HEK293 (cell line): ENCODE data around the gene IL20RA.

Experiments
- CTCF ChIA-PET: fragments of 350-600 bp; formaldehyde crosslinking; extraction: SDS; loops from one replicate; lab custom pipeline; 2021; ENCODE audit warnings: antibody characterized with exemption; lab: Yijun Ruan, JAX
- POLR2A ChIA-PET: fragments of 300-600 bp; formaldehyde crosslinking; extraction: SDS; loops from one replicate; lab custom pipeline; 2020; ENCODE audit warnings: antibody characterized with exemption, inconsistent platforms; lab: Yijun Ruan, JAX
- H3K27ac ChIP-seq: fragments of 200-500 bp; sonication (Bioruptor generic); 2 replicates; pipeline ENCODE4 v1.5.1; 2014; ENCODE audit warnings: low read depth, low read length, control low read depth, inconsistent platforms; ENCODE audit errors: extremely low read depth
- H3K36me3 ChIP-seq, 2 experiments: fragments of 200-500 bp in 1 of 2; sonication (Bioruptor generic) in 1 of 2; 1 replicate in 1 of 2; 2 replicates in 1 of 2; pipeline ENCODE4 v1.5.1; 2014 to 2017; ENCODE audit warnings: inconsistent platforms in 2 of 2, low read length in 2 of 2; ENCODE audit not compliant: control insufficient read depth in 2 of 2, insufficient read depth in 1 of 2
- H3K4me1 ChIP-seq: fragments of 200-500 bp; sonication (Bioruptor generic); 2 replicates; pipeline ENCODE4 v1.5.1; 2014; ENCODE audit warnings: mild to moderate bottlenecking, low read length, inconsistent platforms; ENCODE audit not compliant: control insufficient read depth, insufficient read depth
- H3K4me3 ChIP-seq: 2 replicates; pipeline ENCODE4 v1.5.1; 2011; ENCODE audit warnings: low read depth, mild to moderate bottlenecking, control low read depth, low read length, moderate library complexity
- H3K9me3 ChIP-seq: fragments of 200-500 bp; sonication (Bioruptor generic); 2 replicates; pipeline ENCODE4 v1.5.1; 2014; ENCODE audit warnings: low read depth, low read length, inconsistent platforms; ENCODE audit not compliant: control insufficient read depth, insufficient read depth
- BCL11B ChIP-seq: fragments of 450-650 bp; formaldehyde crosslinking; IDR thresholded peaks from 2 replicates; pipeline ENCODE4 v1.5.1; 2016; ENCODE audit warnings: low read depth, missing biosample characterization, missing genetic modification characterization
- BCL6B ChIP-seq: fragments of 450-650 bp; formaldehyde crosslinking; IDR thresholded peaks from 2 replicates; pipeline ENCODE4 v1.5.1; 2017; ENCODE audit warnings: missing biosample characterization, missing genetic modification characterization
- CTCF ChIP-seq: fragments of 450-650 bp; formaldehyde crosslinking; IDR thresholded peaks from 2 replicates; pipeline ENCODE4 v1.5.1; 2016; ENCODE audit warnings: missing biosample characterization, missing genetic modification characterization
- FEZF1 ChIP-seq: fragments of 450-650 bp; formaldehyde crosslinking; IDR thresholded peaks from 2 replicates; pipeline ENCODE4 v1.5.1; 2016; ENCODE audit warnings: missing biosample characterization, missing genetic modification characterization
- GLI2 ChIP-seq: fragments of 450-650 bp; formaldehyde crosslinking; IDR thresholded peaks from 2 replicates; pipeline ENCODE4; 2017; ENCODE audit warnings: missing biosample characterization, missing genetic modification characterization, low read depth, borderline replicate concordance
- GLI4 ChIP-seq: fragments of 450-650 bp; formaldehyde crosslinking; IDR thresholded peaks from 2 replicates; pipeline ENCODE4 v1.5.1; 2016; ENCODE audit warnings: missing biosample characterization, missing genetic modification characterization
- KLF1 ChIP-seq: fragments of 450-650 bp; formaldehyde crosslinking; IDR thresholded peaks from 2 replicates; pipeline ENCODE4 v1.5.1; 2016; ENCODE audit warnings: missing biosample characterization, missing genetic modification characterization
- KLF16 ChIP-seq: fragments of 450-650 bp; formaldehyde crosslinking; IDR thresholded peaks from 2 replicates; pipeline ENCODE4 v1.5.1; 2017; ENCODE audit warnings: missing biosample characterization, missing genetic modification characterization
- MZF1 ChIP-seq: fragments of 450-650 bp; formaldehyde crosslinking; IDR thresholded peaks from 2 replicates; pipeline ENCODE4 v1.5.1; 2017; ENCODE audit warnings: missing biosample characterization, missing genetic modification characterization, borderline replicate concordance
- OVOL3 ChIP-seq: fragments of 450-650 bp; formaldehyde crosslinking; IDR thresholded peaks from 2 replicates; pipeline ENCODE4 v1.5.1; 2016; ENCODE audit warnings: missing biosample characterization, missing genetic modification characterization
- WT1 ChIP-seq: fragments of 450-650 bp; formaldehyde crosslinking; IDR thresholded peaks from 2 replicates; pipeline ENCODE4 v1.5.1; 2016; ENCODE audit warnings: missing biosample characterization, missing genetic modification characterization
- ZBTB17 ChIP-seq: fragments of 450-650 bp; formaldehyde crosslinking; IDR thresholded peaks from 2 replicates; pipeline ENCODE4 v1.5.1; 2016; ENCODE audit warnings: missing biosample characterization, missing genetic modification characterization
- ZBTB26 ChIP-seq: fragments of 450-650 bp; formaldehyde crosslinking; optimal IDR thresholded peaks from 2 replicates; pipeline ENCODE3; 2016; ENCODE audit warnings: missing biosample characterization, mild to moderate bottlenecking, missing genetic modification characterization
- ZNF18 ChIP-seq: fragments of 450-650 bp; formaldehyde crosslinking; IDR thresholded peaks from 2 replicates; pipeline ENCODE4 v1.5.1; 2016; ENCODE audit warnings: missing biosample characterization, missing genetic modification characterization
- ZNF184 ChIP-seq: fragments of 450-650 bp; IDR thresholded peaks from 2 replicates; pipeline ENCODE4 v1.5.1; 2018; ENCODE audit warnings: missing biosample characterization, mild to moderate bottlenecking, missing genetic modification characterization
- ZNF223 ChIP-seq: fragments of 450-650 bp; formaldehyde crosslinking; IDR thresholded peaks from 2 replicates; pipeline ENCODE4 v1.5.1; 2016; ENCODE audit warnings: missing biosample characterization, missing genetic modification characterization
- ZNF280C ChIP-seq: fragments of 450-650 bp; formaldehyde crosslinking; IDR thresholded peaks from 2 replicates; pipeline ENCODE4 v1.5.1; 2016; ENCODE audit warnings: missing biosample characterization, missing genetic modification characterization
- ZNF302 ChIP-seq: fragments of 450-650 bp; formaldehyde crosslinking; IDR thresholded peaks from 2 replicates; pipeline ENCODE4 v1.5.1; 2016; ENCODE audit warnings: missing biosample characterization, missing genetic modification characterization, low read depth
- ZNF324 ChIP-seq: fragments of 450-650 bp; formaldehyde crosslinking; IDR thresholded peaks from 2 replicates; pipeline ENCODE4 v1.5.1; 2016; ENCODE audit warnings: missing biosample characterization, missing genetic modification characterization
- ZNF354C ChIP-seq: fragments of 450-650 bp; formaldehyde crosslinking; IDR thresholded peaks from 2 replicates; pipeline ENCODE4 v1.5.1; 2016; ENCODE audit warnings: missing biosample characterization, missing genetic modification characterization, low read depth, borderline replicate concordance
- ZNF423 ChIP-seq: fragments of 450-650 bp; formaldehyde crosslinking; IDR thresholded peaks from 2 replicates; pipeline ENCODE4 v1.5.1; 2016; ENCODE audit warnings: missing biosample characterization, missing genetic modification characterization
- ZNF473 ChIP-seq: fragments of 450-650 bp; formaldehyde crosslinking; IDR thresholded peaks from 2 replicates; pipeline ENCODE4 v1.5.1; 2017; ENCODE audit warnings: missing biosample characterization, missing genetic modification characterization
- ZNF548 ChIP-seq: fragments of 450-650 bp; formaldehyde crosslinking; IDR thresholded peaks from 2 replicates; pipeline ENCODE4 v1.5.1; 2016; ENCODE audit warnings: missing biosample characterization, missing genetic modification characterization
- ZNF558 ChIP-seq: fragments of 450-650 bp; formaldehyde crosslinking; IDR thresholded peaks from 2 replicates; pipeline ENCODE4 v1.5.1; 2016; ENCODE audit warnings: missing biosample characterization, missing genetic modification characterization
- ZNF664 ChIP-seq: fragments of 450-650 bp; formaldehyde crosslinking; IDR thresholded peaks from 2 replicates; pipeline ENCODE4 v1.5.1; 2016; ENCODE audit warnings: missing biosample characterization, missing genetic modification characterization
- ZNF677 ChIP-seq: fragments of 450-650 bp; IDR thresholded peaks from 2 replicates; pipeline ENCODE4 v1.5.0; 2018; ENCODE audit warnings: missing biosample characterization, mild to moderate bottlenecking, missing genetic modification characterization, moderate library complexity
- ZNF776 ChIP-seq: fragments of 450-650 bp; formaldehyde crosslinking; IDR thresholded peaks from 2 replicates; pipeline ENCODE4 v1.5.0; 2017; ENCODE audit warnings: missing biosample characterization, missing genetic modification characterization, borderline replicate concordance
- ZSCAN4 ChIP-seq: fragments of 450-650 bp; formaldehyde crosslinking; IDR thresholded peaks from 2 replicates; pipeline ENCODE4 v1.5.1; 2017; ENCODE audit warnings: missing biosample characterization, missing genetic modification characterization

The IL20RA gene

GRCh38 chr6:137087902-137088301 is 43.1 kb upstream of the IL20RA start:
- POLR2A ChIA-PET, result no interaction called here
- H3K4me1 ChIP-seq, result no peaks in the 10 kb centered on the region
- H3K36me3 ChIP-seq, result no peaks in the 10 kb centered on the region
- H3K27ac ChIP-seq, result no peak overlapping the region
- no peak for TF ChIP-seq ZNF324 (tag by site-specific recombination)
- no peak for TF ChIP-seq ZBTB26 (tag by site-specific recombination)
- no peak for TF ChIP-seq ZNF280C (tag by site-specific recombination)
- TF ChIP-seq MZF1 (tag by site-specific recombination), result no peak
- no peak for TF ChIP-seq GLI2 (tag by site-specific recombination)
- no peak for TF ChIP-seq OVOL3 (tag by site-specific recombination)
- TF ChIP-seq CTCF, result no peak
- no peak for TF ChIP-seq ZNF558 (tag by site-specific recombination)
- TF ChIP-seq ZNF776 (tag by site-specific recombination), result no peak
- no peak for TF ChIP-seq ZNF223 (tag by site-specific recombination)
- TF ChIP-seq ZNF664, result no peak
- no peak for TF ChIP-seq ZNF473 (tag by site-specific recombination)
- no peak for TF ChIP-seq ZNF302 (tag by site-specific recombination)
- CTCF ChIA-PET, result interaction anchor here (4.1 kb wide), 1 partner anchor 11 kb away, joined by 25 read pairs; no protein-coding TSS in a partner anchor
- H3K4me3 ChIP-seq, result no peak overlapping the region
- H3K9me3 ChIP-seq, result no peaks in the 10 kb centered on the region

GRCh38 chr6:137086031-137086430 is 41.3 kb upstream of the IL20RA start:
- H3K4me3 ChIP-seq, result no peak overlapping the region
- H3K27ac ChIP-seq, result no peak overlapping the region
- ChIA-PET POLR2A (no interaction called here), CTCF (interaction anchor here (0.5 to 5.9 kb wide), 4 partner anchors 8 to 551 kb away, joined by 3 to 26 read pairs (median 8); no protein-coding TSS in a partner anchor)
- H3K9me3 ChIP-seq, result no peaks in the 10 kb centered on the region
- no peaks in the 10 kb centered on the region for H3K4me1 ChIP-seq
- no peaks in the 10 kb centered on the region for H3K36me3 ChIP-seq
- TF ChIP-seq FEZF1 (tag by site-specific recombination) (no peak), ZNF677 (tag by site-specific recombination) (no peak), KLF1 (tag by site-specific recombination) (no peak), KLF16 (tag by site-specific recombination) (no peak), ZNF18 (tag by site-specific recombination) (no peak), ZSCAN4 (tag by site-specific recombination) (no peak), WT1 (tag by site-specific recombination) (no peak), ZNF548 (tag by site-specific recombination) (no peak), BCL11B (no peak), ZNF776 (tag by site-specific recombination) (no peak), ZNF184 (tag by site-specific recombination) (no peak), ZNF354C (tag by site-specific recombination) (no peak), ZBTB17 (no peak), GLI4 (tag by site-specific recombination) (no peak), ZNF423 (no peak), BCL6B (tag by site-specific recombination) (no peak)
